Suppressor macrophage treated with lipopolysaccharide for 1 hour (primary cell): ENCODE data around the gene KRTAP10-4.
"Not testable (repeated sequence)": the region's sequence is repeated elsewhere in the genome, so short reads cannot be mapped to it uniquely, and the experiment has no call there.

Experiments used
- DNase-seq, 3 donors: peaks; one replicate each; pipeline ENCODE4 v3.0.0-alpha.2; 2020 to 2022

Gene KRTAP10-4

GRCh38 chr21:44573630-44574456, at the start of gene KRTAP10-4:
Gene KRTAP10-4 (plus strand): TSS chr21:44573729. CDS start chr21:44573759, 30 bp downstream.
- not testable (repeated sequence) for DNase-seq

GRCh38 chr21:44524414-44525371, 48.8 kb upstream of the KRTAP10-4 start:
- no peak for DNase-seq

- DNase-seq = no peak
These were observed 48.0 kb upstream of the KRTAP10-4 start for GRCh38 chr21:44525391-44526095.

GRCh38 chr21:44526096-44526997, 47.2 kb upstream of the KRTAP10-4 start:
- DNase-seq = no peak

GRCh38 chr21:44527156-44527982, 46.2 kb upstream of the KRTAP10-4 start:
- no peak for DNase-seq

GRCh38 chr21:44527983-44528633, 45.4 kb upstream of the KRTAP10-4 start:
- DNase-seq = no peak

GRCh38 chr21:44528634-44528995, 44.9 kb upstream of the KRTAP10-4 start:
- DNase-seq = no peak

- DNase-seq = no peak
These were observed 44.5 kb upstream of the KRTAP10-4 start for GRCh38 chr21:44529011-44529421.

- DNase-seq = no peak
These were observed 43.9 kb upstream of the KRTAP10-4 start for GRCh38 chr21:44529503-44530125.

- no peak for DNase-seq
These were observed 43.2 kb upstream of the KRTAP10-4 start for GRCh38 chr21:44530221-44530902.

- DNase-seq = no peak
These were observed 42.5 kb upstream of the KRTAP10-4 start for GRCh38 chr21:44530903-44531605.

- no peak for DNase-seq
These were observed 41.6 kb upstream of the KRTAP10-4 start for GRCh38 chr21:44531606-44532564.

- no peak for DNase-seq
These were observed 40.8 kb upstream of the KRTAP10-4 start for GRCh38 chr21:44532712-44533111.

GRCh38 chr21:44533121-44533890, 40.2 kb upstream of the KRTAP10-4 start:
- DNase-seq = no peak

- DNase-seq = no peak
These were observed 39.5 kb upstream of the KRTAP10-4 start for GRCh38 chr21:44533891-44534627.

GRCh38 chr21:44534688-44535087, 38.8 kb upstream of the KRTAP10-4 start:
- DNase-seq = peak in 1 of 3 donors; percentile 19
